ENCODE measurements around the gene GPR107.

GPR107 gene

DNA sequence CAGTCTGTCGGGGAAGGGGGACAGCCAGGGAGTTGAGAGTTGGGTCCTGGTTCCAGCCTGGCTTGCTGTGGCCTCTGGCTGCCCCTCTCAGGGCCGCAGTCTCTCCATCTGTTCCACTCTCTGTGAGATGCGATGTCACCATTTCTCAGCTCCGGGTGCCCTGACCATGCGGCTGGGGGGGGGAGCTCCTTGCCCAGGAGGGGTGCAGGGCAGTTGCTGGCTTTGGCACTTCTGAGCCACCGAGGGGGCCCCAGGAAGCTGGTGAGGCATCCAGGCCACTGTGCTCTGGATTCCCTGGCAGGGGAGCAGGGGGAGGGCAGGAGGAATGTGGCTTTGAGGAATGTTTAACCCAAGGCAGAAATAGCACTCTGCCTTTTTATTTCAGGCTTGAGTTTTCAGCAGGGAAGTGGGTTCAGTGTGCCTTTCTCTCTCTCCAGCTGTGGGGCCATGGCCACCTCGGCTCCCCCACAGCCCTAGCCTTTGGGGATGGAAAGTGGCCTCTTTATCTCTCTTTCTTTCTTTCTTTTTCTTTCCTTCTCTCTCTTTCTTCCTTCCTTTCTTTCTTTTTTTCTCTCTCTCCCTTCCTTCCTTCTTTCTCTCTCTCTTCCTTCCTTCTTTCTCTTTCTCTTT, 129.5 kb downstream of the GPR107 start:
- DNase-seq (ENCODE audit: low read depth in 2 of 2), result no peak

DNA sequence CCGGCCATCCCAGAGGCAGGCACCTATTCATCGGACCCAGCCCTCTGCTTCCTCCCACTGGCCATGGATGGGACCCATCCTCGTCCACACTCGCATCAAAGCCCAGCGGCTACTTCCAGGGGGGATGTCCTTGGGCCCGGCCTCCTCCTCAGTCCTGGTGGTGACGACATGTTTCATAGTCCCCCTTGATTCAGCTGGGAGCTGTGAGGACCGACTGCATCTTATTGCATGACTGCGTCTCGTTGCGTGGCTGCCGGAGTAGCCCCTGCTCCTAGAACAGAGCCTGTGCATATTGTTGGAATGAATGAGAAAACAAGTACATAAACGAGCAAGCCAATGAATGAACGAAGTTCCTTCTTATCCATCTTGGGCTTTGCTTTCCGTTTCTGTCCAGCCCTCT, 131.3 kb downstream of the GPR107 start:
- DNase-seq (ENCODE audit: low read depth in 2 of 2), result no peak

DNA sequence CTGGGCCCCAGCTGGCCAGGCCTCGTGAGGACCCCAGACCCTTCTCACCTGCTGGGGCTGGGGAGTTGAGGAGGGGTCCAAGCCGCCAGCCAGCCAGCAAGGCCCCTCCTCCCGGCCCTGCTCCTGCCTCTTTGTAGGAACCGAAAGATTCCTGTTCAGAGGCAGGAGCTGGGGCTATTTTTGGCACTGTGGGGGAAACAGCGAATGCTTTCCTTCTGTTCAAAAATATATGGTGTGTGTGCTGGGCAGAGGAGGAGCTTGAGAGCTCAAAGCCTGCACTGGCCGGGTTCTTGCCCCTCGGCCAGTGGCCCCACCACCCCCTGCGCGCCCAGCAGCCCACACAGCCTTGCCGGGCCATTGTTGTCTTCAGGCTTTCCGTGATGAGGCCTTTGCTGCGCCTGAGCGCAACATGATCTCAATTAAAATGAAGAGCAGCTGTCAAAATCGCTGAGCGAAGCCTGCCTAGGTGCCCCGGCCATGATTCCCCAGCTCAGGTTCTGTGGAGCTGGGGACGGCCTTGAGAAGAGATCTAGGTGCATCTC, 131.9 kb downstream of the GPR107 start:
- no peak for DNase-seq (ENCODE audit: low read depth in 2 of 2)

- no peak for DNase-seq (ENCODE audit: low read depth in 2 of 2)
Measured at GRCh38 chr9:130186051-130186450, 132.3 kb downstream of the GPR107 start.

DNA sequence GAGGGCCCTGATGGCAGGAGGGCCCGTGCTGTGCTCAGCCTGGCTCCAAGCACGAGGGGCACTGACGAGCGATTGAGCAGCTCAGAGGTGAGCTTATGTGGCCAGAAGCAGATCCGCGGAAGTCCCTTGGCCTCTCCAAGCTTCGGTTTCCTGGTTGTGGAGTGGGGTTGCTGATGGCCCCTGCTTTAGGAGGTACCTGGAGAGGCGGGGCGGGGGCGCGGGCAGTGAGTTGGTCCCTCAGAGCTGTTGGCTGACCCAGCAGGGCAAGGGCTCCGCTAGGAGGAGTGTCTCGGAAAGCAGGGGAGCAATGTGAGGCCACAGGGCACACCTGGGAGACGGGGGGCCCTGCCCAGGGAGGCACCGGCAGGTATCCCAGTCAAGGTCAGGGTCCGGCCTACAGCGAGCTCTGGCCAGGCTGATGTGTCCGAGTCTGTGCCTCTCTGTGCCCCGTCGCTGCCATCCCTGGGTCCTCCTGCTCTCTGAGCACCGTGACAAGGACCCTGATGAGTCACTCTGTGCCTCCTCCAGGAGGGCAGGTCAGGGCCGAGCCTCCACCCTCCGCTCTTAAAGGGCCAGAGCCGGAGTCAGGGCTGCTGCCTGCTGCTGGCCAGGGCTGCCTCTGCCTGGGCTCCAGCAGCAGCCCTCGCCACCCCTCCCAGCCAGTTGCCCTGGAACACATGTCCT, 133.3 kb downstream of the GPR107 start:
- no peak for DNase-seq (ENCODE audit: low read depth in 2 of 2)

DNA sequence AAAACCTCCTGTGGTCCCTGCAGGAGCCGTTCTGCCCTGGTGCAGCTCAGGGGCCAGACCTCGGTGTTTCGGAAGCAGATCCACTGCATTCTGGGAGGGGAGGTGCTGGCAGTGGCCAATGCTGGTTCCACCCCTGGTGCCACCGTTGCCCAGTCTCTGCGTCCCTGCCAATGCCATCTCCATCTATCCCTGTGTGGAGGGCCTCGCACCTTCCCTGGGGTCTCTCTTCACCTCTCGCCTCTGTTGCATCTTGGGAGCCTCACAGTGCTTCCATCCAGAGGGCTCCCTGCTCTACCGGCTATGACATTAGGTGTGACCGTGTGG, 133.8 kb downstream of the GPR107 start:
- DNase-seq (ENCODE audit: low read depth in 2 of 2), result no peak

GRCh38 chr9:130188860-130189481, 135.3 kb downstream of the GPR107 start:
- DNase-seq (ENCODE audit: low read depth in 2 of 2), result no peak

All from stimulated activated CD4-positive, alpha-beta T cell treated with anti-CD3 and anti-CD28 coated beads, Interleukin-1b, Interleukin-23, amount 100 ng/mL, for 4 hours (primary cell).